ENCODE measurements around the gene DICER1.

DNA sequence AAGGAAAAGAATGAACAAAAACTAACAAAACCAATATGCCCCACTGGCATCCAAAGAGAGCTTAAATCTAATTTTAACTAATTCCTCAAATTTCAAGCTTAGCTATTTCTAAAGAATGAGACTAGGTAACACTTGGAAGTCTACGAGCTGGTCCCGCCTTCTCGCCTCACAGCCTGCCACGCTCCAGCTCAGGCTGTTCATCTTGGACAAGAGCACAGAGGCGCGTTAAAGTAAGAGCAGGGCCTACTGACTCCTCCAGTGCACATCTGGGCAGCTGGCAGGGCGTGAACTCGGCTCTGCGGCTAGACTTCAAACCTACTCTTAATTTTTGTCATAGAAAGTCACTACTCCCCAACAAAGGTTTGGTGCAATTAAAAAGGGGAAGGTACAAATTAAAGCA is 64.6 kb downstream of the DICER1 start:
- TF ChIP-seq EZH2phosphoT487 (IDR thresholded peaks at IDR 0.05; ENCODE audit: borderline replicate concordance), result no peak
- TF ChIP-seq, protein P1, sequence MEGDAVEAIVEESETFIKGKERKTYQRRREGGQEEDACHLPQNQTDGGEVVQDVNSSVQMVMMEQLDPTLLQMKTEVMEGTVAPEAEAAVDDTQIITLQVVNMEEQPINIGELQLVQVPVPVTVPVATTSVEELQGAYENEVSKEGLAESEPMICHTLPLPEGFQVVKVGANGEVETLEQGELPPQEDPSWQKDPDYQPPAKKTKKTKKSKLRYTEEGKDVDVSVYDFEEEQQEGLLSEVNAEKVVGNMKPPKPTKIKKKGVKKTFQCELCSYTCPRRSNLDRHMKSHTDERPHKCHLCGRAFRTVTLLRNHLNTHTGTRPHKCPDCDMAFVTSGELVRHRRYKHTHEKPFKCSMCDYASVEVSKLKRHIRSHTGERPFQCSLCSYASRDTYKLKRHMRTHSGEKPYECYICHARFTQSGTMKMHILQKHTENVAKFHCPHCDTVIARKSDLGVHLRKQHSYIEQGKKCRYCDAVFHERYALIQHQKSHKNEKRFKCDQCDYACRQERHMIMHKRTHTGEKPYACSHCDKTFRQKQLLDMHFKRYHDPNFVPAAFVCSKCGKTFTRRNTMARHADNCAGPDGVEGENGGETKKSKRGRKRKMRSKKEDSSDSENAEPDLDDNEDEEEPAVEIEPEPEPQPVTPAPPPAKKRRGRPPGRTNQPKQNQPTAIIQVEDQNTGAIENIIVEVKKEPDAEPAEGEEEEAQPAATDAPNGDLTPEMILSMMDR (conservative IDR thresholded peaks at IDR 0.05; ENCODE audit: low read length), result no peak

All from Loucy (cell line).